LNCAP (cell line): ENCODE measurements around the gene TEK.

Experiments
- TF ChIP-seq, protein P1 (sequence below): fragments of 450-650 bp; IDR thresholded peaks from 2 replicates; pipeline ENCODE4 v1.5.1; 2017; ENCODE audit warnings: mild to moderate bottlenecking

Gene TEK

DNA sequence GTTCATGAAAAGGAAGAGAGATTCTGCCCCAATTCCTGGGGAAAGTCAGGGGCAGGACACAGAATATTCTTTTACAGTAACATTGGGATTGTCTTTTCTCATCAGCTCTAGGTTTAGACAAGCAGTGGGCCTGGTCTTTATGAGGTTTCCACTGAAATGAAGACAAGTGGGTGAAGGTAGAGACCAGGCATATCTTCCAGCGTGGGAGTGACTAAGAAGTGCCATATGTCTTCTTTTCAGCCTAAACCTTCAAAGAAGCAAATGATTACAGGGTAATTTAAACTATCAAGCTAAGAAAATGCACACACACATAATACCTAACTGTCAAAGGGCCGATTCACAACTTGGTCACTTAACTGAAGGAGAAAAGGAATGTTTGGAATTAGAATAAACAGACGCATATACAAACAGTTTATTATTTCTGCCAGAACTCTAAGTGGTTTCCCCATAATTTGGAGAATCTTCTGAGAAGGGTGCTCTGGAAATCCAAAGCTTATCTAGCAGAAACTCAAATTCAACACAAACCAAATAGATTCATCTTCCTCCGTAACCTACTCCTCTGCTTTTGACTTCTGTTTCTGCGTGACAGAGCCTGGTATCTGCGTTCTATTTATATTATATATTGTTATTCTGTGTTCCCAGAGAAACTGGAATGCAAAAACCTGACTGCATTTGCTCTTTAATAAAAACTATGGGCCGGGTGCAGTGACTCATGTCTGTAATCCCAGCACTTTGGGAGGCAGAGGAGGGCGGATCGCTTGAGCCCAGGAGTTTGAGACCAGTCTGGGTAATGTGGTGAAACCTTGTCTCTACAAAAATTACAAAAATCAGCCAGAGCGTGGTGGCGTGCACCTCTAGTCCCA, 22.0 kb upstream of the TEK start:
- TF ChIP-seq, protein P1, sequence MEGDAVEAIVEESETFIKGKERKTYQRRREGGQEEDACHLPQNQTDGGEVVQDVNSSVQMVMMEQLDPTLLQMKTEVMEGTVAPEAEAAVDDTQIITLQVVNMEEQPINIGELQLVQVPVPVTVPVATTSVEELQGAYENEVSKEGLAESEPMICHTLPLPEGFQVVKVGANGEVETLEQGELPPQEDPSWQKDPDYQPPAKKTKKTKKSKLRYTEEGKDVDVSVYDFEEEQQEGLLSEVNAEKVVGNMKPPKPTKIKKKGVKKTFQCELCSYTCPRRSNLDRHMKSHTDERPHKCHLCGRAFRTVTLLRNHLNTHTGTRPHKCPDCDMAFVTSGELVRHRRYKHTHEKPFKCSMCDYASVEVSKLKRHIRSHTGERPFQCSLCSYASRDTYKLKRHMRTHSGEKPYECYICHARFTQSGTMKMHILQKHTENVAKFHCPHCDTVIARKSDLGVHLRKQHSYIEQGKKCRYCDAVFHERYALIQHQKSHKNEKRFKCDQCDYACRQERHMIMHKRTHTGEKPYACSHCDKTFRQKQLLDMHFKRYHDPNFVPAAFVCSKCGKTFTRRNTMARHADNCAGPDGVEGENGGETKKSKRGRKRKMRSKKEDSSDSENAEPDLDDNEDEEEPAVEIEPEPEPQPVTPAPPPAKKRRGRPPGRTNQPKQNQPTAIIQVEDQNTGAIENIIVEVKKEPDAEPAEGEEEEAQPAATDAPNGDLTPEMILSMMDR, result no peak

DNA sequence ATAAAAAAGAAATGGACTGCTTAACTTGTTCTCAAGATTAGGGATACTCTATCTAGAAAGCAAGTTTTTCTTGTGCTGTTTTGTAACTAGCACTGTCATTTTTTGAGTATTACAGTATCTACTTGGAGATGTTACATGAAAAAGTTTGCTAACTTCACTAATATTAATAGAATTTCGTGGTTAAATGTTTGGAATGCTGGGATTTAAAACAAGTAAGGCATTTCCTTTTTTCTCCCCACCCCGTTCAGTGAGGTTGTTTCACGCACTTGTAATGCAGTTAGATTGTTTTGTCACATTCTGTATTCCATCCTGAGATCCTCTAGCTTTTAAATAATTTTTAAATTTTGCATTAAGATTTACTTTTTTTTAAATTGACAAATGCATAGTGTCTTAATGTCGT, 20.0 kb upstream of the TEK start:
- TF ChIP-seq, protein P1, result no peak

DNA sequence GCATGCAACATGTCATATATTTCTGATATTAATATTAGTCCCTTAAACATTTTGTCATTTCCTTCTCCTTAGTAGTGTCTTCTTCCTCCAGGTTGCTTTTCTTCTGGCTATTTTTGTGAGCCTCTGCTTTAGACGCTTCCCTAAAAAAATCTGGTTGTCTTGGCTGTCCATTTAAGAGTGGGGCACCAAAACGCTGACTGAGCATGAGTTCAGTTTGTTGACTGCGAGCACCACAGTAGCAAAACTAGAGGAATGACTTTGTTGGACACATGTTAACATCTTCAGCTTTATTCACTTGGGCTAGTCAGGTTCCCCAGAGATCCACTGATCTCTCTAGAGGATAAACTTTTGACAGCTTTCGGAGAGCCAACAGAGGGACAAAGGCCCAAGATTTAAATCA, 19.3 kb upstream of the TEK start:
- TF ChIP-seq, protein P1, result no peak

DNA sequence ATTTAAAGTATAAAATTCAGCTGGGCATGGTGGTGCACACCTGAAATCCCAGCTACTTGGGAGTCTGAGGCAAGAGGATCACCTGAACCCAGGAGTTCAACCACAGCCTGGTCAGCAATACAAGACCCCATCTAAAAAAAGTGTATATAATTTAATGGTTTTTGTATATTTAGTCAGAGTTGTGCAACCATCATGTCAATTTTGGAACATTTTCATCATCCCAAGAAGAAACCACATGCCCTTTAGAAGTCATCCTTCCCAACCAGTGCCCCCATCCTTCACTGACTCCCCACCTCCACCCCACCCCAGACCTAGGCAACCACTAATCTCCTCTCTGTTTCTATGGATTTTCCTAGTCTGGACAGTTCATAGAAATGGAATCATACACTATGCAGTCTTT, 18.8 kb upstream of the TEK start:
- TF ChIP-seq, protein P1, result no peak

DNA sequence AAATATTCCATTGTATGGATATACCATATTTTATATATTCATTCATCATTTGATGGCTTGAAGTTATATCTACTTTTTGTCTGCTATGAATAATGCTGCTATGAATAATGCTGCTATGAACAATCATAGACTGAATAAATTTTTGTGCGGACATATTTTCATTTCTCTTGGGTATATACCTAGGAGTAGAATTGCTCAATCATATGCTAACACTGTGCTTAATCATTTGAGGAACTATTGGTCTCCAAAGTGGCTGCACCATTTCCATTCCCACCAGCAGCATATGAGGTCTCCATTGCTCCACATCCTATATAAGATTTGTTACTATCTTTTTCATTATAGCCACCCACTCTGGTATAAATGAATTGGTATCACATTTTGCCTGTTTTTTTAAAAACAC, 18.3 kb upstream of the TEK start:
- TF ChIP-seq, protein P1, result no peak

DNA sequence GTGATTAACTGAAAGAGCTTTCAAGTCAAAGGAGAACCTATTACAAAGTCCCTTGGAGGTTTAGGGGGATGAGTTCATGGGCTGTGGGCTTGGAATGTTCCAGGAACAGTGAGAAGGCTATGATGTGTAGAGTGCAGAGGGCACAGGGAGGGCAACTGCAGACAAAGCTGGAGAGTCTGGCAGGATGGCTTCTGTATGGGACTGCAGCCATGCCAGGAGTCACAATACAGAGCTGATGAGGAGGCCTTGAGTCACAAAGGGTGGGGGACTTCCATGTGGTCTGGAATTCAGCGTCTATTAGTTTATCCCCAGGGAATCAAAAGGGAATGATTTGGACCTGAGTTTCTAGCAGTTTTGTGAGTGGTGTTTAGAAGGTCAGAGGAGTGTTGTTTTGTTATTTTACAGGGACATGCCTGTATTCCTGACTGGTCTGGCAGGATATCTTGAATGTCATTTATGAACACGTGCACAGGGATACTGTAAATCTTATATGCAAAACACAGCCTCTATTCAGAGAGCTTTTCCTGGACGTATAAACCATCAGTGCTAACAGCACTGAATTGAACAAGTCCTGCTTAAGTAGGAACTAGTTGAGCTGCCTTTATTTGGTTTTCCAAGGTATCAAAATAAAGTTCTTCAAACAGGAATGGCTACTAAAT, 14.3 kb upstream of the TEK start:
- TF ChIP-seq, protein P1, result no peak

DNA sequence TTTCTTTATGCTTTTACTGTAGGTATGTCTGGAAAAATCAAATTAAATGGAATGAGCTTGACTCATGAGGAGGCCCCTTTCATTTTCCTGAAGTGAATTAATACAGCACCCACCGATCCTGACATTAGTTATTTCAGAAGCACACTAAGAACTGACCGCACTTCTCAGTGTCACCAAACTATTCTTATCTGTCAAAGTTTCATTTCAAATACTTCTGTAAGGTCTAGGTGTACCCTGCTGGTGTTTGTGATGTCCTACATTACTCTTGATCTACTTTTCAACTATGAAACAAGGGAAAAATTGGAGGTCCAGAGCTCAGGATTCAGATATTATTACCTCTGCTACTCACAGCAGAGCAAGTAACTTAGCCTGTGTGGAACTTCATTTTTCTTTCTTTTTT, 1.8 kb upstream of the TEK start:
- TF ChIP-seq, protein P1, result no peak
